ENCODE measurements around the gene HLCS.
A peak's percentile ranks its signal among the peaks of the same experiment; 100 is the strongest.

The HLCS gene

DNA sequence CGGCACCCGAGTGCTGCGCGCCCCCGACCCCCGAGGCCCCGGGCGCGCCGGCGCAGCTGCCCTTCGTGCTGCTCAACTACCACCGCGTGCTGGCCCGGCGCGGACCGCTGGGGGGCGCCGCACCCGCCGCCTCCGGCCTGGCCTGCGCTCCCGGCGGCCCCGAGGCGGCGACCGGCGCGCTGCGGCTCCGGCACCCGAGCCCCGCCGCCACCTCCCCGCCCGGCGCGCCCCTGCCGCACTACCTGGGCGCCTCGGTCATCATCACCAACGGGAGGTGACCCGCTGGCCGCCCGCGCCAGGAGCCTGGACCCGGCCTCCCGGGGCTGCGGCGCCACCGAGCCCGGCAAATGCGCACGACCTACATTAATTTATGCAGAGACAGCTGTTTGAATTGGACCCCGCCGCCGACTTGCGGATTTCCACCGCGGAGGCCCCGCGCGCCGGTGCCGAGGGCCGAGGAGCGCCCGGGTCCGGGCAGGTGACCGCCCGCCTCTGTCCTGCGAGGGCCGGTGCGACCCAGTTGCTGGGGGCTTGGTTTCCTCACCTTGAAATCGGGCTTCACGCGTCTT, 218.6 kb downstream of the HLCS start:
- Histone ChIP-seq H3K9me3 (ENCODE audit: control extremely low read depth in 1 of 5, control insufficient read depth in 4 of 5, insufficient read depth in 2 of 5, low read depth in 1 of 5, low read length in 4 of 5) (no peaks in the 10 kb centered on the region), H3K27me3 (replicated peaks in 2 of 5; ENCODE audit: control insufficient read depth in 4 of 5, insufficient read depth in 5 of 5, low read length in 4 of 5) (peaks cover 6 to 70% (median 32%) of the 10 kb centered on the region in 5 experiments), H3K27ac (ENCODE audit: insufficient read depth in 1 of 2, low read depth in 1 of 2, low read length in 2 of 2, poor library complexity in 1 of 2, severe bottlenecking in 2 of 2) (no peak overlapping the region), H3K36me3 (ENCODE audit: control insufficient read depth in 4 of 4, insufficient read depth in 4 of 4, low read length in 3 of 4) (no peaks in the 10 kb centered on the region), H3K4me3 (ENCODE audit: control insufficient read depth in 1 of 7, extremely low read depth in 1 of 7, insufficient read depth in 4 of 7, low read depth in 2 of 7, low read length in 6 of 7) (peak overlapping the region in 6 of 7 experiments; percentile 30 to 68 (median 49)), H3K4me1 (ENCODE audit: control extremely low read depth in 1 of 4, control insufficient read depth in 4 of 4, insufficient read depth in 4 of 4, low read length in 3 of 4) (peaks cover 0 to 15% (median 13%) of the 10 kb centered on the region in 4 experiments)
- DNase-seq = peak; percentile 36 to 67 (median 61)
- WGBS (ENCODE audit: insufficient coverage) = 1% methylated on average over 80 of the region's 80 CpGs
- ChIA-PET POLR2A (no interaction called here), CTCF (interaction anchor here (1.3 to 1.4 kb wide), 2 partner anchors 117 to 179 kb away, joined by 3 to 4 read pairs; no protein-coding TSS in a partner anchor)

DNA sequence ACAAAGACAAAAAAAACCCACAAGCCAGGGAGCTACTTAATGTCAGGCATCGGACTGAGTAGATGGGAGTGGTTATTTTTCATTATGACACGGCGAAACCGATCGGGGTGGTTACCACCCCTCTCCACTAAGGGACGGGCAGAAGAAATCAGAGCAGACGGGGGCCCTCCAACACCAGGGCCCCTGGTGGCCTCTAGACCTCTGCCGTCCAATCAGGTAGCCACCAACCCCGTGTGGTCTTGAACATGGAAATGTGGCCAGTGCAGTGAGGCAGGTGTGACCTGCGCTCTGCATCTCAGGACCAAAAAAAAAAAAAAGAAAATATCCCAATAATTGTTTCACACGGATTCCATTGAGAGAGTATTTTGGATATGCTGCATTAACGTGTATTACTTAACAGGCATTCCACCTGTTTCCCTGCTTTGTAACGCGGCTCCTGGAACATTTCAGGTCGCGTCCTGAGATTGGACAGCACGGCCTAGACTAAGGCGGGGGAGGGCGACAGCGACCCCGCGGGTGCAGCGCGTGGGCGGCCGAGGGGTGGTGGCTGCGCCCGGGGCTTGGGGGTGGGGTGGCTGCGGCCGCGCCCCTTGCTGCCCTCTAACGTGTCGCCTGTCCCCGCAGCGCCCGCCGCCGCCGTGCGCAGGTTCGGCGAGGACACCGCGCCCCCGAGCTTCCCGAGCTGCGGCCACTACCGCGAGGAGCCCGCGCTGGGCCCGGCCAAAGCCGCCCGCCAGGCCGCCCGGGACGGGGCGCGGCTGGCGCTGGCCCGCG, 219.2 kb downstream of the HLCS start:
- under 1% methylated on average over 32 of the region's 62 CpGs for WGBS (ENCODE audit: insufficient coverage)
- no peaks in the 10 kb centered on the region for H3K9me3 ChIP-seq (ENCODE audit: control extremely low read depth in 1 of 5, control insufficient read depth in 4 of 5, insufficient read depth in 2 of 5, low read depth in 1 of 5, low read length in 4 of 5)

DNA sequence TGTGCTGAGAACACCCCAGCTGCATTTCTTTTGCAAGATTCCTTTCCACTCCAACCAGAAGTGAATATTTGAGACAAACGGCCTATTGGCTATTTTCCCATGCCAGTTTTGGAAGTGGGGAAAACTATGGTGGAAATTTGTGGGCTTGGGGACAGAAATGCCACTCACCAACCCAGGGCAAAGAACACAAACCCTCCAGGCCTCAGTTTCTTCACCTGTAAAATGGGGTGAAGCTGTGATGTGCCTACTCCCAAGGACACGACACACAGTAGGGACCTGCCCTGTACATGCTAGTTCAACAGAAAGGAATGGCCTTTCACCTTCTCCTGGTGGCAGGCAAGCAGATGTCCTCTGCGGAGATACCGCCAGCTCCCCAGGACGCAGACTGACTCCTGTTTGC, 221.0 kb downstream of the HLCS start:
- POLR2A ChIA-PET = no interaction called here
- CTCF ChIA-PET = interaction anchor here (1.5 to 2.2 kb wide), 2 partner anchors 8 to 14 kb away, joined by 4 to 5 read pairs; no protein-coding TSS in a partner anchor
- Histone ChIP-seq H3K27ac (ENCODE audit: insufficient read depth in 1 of 2, low read depth in 1 of 2, low read length in 2 of 2, poor library complexity in 1 of 2, severe bottlenecking in 2 of 2) (no peak overlapping the region), H3K36me3 (ENCODE audit: control insufficient read depth in 4 of 4, insufficient read depth in 4 of 4, low read length in 3 of 4) (no peaks in the 10 kb centered on the region), H3K4me3 (ENCODE audit: control insufficient read depth in 1 of 7, extremely low read depth in 1 of 7, insufficient read depth in 4 of 7, low read depth in 2 of 7, low read length in 6 of 7) (no peak overlapping the region), H3K27me3 (replicated peaks in 2 of 5; ENCODE audit: control insufficient read depth in 4 of 5, insufficient read depth in 5 of 5, low read length in 4 of 5) (peaks cover 6 to 84% (median 36%) of the 10 kb centered on the region in 5 experiments), H3K4me1 (ENCODE audit: control extremely low read depth in 1 of 4, control insufficient read depth in 4 of 4, insufficient read depth in 4 of 4, low read length in 3 of 4) (peaks cover 0 to 14% (median 11%) of the 10 kb centered on the region in 4 experiments), H3K9me3 (ENCODE audit: control extremely low read depth in 1 of 5, control insufficient read depth in 4 of 5, insufficient read depth in 2 of 5, low read depth in 1 of 5, low read length in 4 of 5) (no peaks in the 10 kb centered on the region)
- DNase-seq = no peak
- 100% methylated on average over 3 of the region's 5 CpGs for WGBS (ENCODE audit: insufficient coverage)

More for the DNA sequence above, 219.2 kb downstream of the HLCS start:
- peaks cover 6 to 73% (median 33%) of the 10 kb centered on the region in 5 experiments for H3K27me3 ChIP-seq (replicated peaks in 2 of 5; ENCODE audit: control insufficient read depth in 4 of 5, insufficient read depth in 5 of 5, low read length in 4 of 5)
- ChIA-PET CTCF (interaction anchor here (1.2 to 2.2 kb wide), 4 partner anchors 10 to 116 kb away, joined by 3 to 5 read pairs (median 4); no protein-coding TSS in a partner anchor), POLR2A (interaction anchor here (0.9 kb wide), 1 partner anchor 14 kb away, joined by 5 read pairs; no protein-coding TSS in a partner anchor)
- H3K27ac ChIP-seq (ENCODE audit: insufficient read depth in 1 of 2, low read depth in 1 of 2, low read length in 2 of 2, poor library complexity in 1 of 2, severe bottlenecking in 2 of 2) = no peak overlapping the region
- no peaks in the 10 kb centered on the region for H3K36me3 ChIP-seq (ENCODE audit: control insufficient read depth in 4 of 4, insufficient read depth in 4 of 4, low read length in 3 of 4)
- peak in 2 of 3 donors; percentile 20 to 36 for DNase-seq
- peaks cover 0 to 15% (median 13%) of the 10 kb centered on the region in 4 experiments for H3K4me1 ChIP-seq (ENCODE audit: control extremely low read depth in 1 of 4, control insufficient read depth in 4 of 4, insufficient read depth in 4 of 4, low read length in 3 of 4)
- H3K4me3 ChIP-seq (ENCODE audit: control insufficient read depth in 1 of 7, extremely low read depth in 1 of 7, insufficient read depth in 4 of 7, low read depth in 2 of 7, low read length in 6 of 7) = peak overlapping the region in 6 of 7 experiments; percentile 30 to 68 (median 41)

DNA sequence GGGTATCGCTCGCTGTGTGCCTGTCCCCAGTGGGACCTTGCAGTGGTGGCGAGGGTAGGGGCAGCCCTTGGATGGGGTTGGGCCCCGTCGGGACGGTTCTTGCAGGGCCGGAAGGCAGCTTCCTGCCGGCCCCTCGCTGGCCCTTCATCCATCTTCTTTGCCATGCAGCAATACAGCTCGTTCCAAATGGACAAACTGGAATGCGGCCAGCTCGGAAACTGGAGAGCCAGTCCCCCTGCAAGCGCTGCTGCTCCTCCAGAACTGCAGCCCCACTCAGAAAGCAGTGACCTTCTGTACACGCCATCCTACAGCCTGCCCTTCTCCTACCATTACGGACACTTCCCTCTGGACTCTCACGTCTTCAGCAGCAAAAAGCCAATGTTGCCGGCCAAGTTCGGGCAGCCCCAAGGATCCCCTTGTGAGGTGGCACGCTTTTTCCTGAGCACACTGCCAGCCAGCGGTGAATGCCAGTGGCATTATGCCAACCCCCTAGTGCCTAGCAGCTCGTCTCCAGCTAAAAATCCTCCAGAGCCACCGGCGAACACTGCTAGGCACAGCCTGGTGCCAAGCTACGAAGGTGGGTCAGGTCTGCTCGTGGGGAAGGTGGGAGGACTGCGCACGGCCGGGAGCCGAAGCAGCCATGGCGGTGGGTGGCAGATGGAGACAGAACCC, 221.8 kb downstream of the HLCS start:
- 81% methylated on average over 21 of the region's 30 CpGs for WGBS (ENCODE audit: insufficient coverage)
- Histone ChIP-seq H3K36me3 (ENCODE audit: control insufficient read depth in 4 of 4, insufficient read depth in 4 of 4, low read length in 3 of 4) (no peaks in the 10 kb centered on the region), H3K27me3 (replicated peaks in 2 of 5; ENCODE audit: control insufficient read depth in 4 of 5, insufficient read depth in 5 of 5, low read length in 4 of 5) (peaks cover 6 to 82% (median 36%) of the 10 kb centered on the region in 5 experiments), H3K4me3 (ENCODE audit: control insufficient read depth in 1 of 7, extremely low read depth in 1 of 7, insufficient read depth in 4 of 7, low read depth in 2 of 7, low read length in 6 of 7) (no peak overlapping the region), H3K27ac (ENCODE audit: insufficient read depth in 1 of 2, low read depth in 1 of 2, low read length in 2 of 2, poor library complexity in 1 of 2, severe bottlenecking in 2 of 2) (no peak overlapping the region), H3K4me1 (ENCODE audit: control extremely low read depth in 1 of 4, control insufficient read depth in 4 of 4, insufficient read depth in 4 of 4, low read length in 3 of 4) (peaks cover 0 to 14% (median 11%) of the 10 kb centered on the region in 4 experiments), H3K9me3 (ENCODE audit: control extremely low read depth in 1 of 5, control insufficient read depth in 4 of 5, insufficient read depth in 2 of 5, low read depth in 1 of 5, low read length in 4 of 5) (no peaks in the 10 kb centered on the region)
- DNase-seq = no peak
- ChIA-PET POLR2A (no interaction called here), CTCF (interaction anchor here (2.2 kb wide), 1 partner anchor 8 kb away, joined by 4 read pairs; no protein-coding TSS in a partner anchor)

DNA sequence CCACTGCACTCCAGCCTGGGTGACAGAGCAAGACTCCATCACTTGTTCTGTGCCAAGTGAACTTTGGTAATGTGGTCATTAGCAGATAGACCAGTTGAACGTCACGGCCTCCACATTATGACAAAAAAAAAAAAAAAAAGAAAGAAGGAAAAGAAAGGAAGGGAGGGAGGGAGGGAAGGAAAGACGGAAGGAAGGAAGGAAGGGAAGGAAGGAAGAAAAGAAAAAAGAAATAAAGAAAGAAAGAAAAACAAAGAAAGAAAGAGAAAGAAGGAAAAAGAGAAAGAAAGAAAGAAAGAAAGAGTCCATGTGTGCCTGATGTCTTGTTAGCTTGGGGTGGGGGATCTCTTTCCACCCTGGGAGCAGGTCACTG, 222.3 kb downstream of the HLCS start:
- 57% methylated on average over 1 of the region's 3 CpGs for WGBS (ENCODE audit: insufficient coverage)
- DNase-seq = no peak
- H3K27ac ChIP-seq (ENCODE audit: insufficient read depth in 1 of 2, low read depth in 1 of 2, low read length in 2 of 2, poor library complexity in 1 of 2, severe bottlenecking in 2 of 2) = no peak overlapping the region
- H3K9me3 ChIP-seq (ENCODE audit: control extremely low read depth in 1 of 5, control insufficient read depth in 4 of 5, insufficient read depth in 2 of 5, low read depth in 1 of 5, low read length in 4 of 5) = no peaks in the 10 kb centered on the region
- ChIA-PET CTCF (no interaction called here), POLR2A (no interaction called here)
- peaks cover 0 to 14% (median 11%) of the 10 kb centered on the region in 4 experiments for H3K4me1 ChIP-seq (ENCODE audit: control extremely low read depth in 1 of 4, control insufficient read depth in 4 of 4, insufficient read depth in 4 of 4, low read length in 3 of 4)
- peaks cover 6 to 82% (median 36%) of the 10 kb centered on the region in 5 experiments for H3K27me3 ChIP-seq (replicated peaks in 2 of 5; ENCODE audit: control insufficient read depth in 4 of 5, insufficient read depth in 5 of 5, low read length in 4 of 5)
- no peaks in the 10 kb centered on the region for H3K36me3 ChIP-seq (ENCODE audit: control insufficient read depth in 4 of 4, insufficient read depth in 4 of 4, low read length in 3 of 4)
- no peak overlapping the region for H3K4me3 ChIP-seq (ENCODE audit: control insufficient read depth in 1 of 7, extremely low read depth in 1 of 7, insufficient read depth in 4 of 7, low read depth in 2 of 7, low read length in 6 of 7)

DNA sequence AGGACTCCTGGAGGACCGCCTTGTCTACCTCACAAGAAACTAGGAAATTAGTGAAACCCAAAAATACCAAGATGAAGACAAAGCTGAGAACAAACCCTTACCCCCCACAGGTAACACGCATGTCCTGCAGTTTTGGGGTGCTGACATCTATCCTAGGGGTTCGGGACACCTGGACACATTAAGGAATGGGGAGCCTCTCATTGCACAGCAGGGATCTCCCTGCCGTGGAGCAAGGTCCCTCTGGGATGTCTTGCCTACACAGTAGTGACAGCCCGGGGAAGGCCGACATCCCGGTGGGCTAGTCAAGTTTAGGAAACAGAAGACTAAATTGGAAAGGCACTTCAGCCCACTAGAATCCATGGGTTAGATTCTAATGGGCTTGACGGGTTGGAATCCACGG, 223.0 kb downstream of the HLCS start:
- H3K4me1 ChIP-seq (ENCODE audit: control extremely low read depth in 1 of 4, control insufficient read depth in 4 of 4, insufficient read depth in 4 of 4, low read length in 3 of 4) = peaks cover 0 to 14% (median 11%) of the 10 kb centered on the region in 4 experiments
- WGBS (ENCODE audit: insufficient coverage) = 99% methylated on average over 7 of the region's 9 CpGs
- POLR2A ChIA-PET = no interaction called here
- no peaks in the 10 kb centered on the region for H3K36me3 ChIP-seq (ENCODE audit: control insufficient read depth in 4 of 4, insufficient read depth in 4 of 4, low read length in 3 of 4)
- H3K27me3 ChIP-seq (replicated peaks in 2 of 5; ENCODE audit: control insufficient read depth in 4 of 5, insufficient read depth in 5 of 5, low read length in 4 of 5) = peaks cover 6 to 82% (median 33%) of the 10 kb centered on the region in 5 experiments
- CTCF ChIA-PET = no interaction called here
- H3K27ac ChIP-seq (ENCODE audit: insufficient read depth in 1 of 2, low read depth in 1 of 2, low read length in 2 of 2, poor library complexity in 1 of 2, severe bottlenecking in 2 of 2) = no peak overlapping the region
- no peaks in the 10 kb centered on the region for H3K9me3 ChIP-seq (ENCODE audit: control extremely low read depth in 1 of 5, control insufficient read depth in 4 of 5, insufficient read depth in 2 of 5, low read depth in 1 of 5, low read length in 4 of 5)
- DNase-seq = no peak
- no peak overlapping the region for H3K4me3 ChIP-seq (ENCODE audit: control insufficient read depth in 1 of 7, extremely low read depth in 1 of 7, insufficient read depth in 4 of 7, low read depth in 2 of 7, low read length in 6 of 7)
